Neural cell (in vitro differentiated cells): ENCODE measurements around the gene SLC25A30. TPM values are rescaled to one million over a fixed set of nuclear protein-coding genes. Genes with fewer than 3 reads are reported as not detected.

Experiments used
- H2AFZ ChIP-seq: fragments of 200-600, 300-800 bp; sonication (generic), shearing (Covaris generic); 2 replicates; pipeline ENCODE4 v1.6.0; 2014; ENCODE audit warnings: low read depth, mild to moderate bottlenecking, antibody characterized with exemption, low read length, moderate library complexity
- H3F3A ChIP-seq: fragments of 200-600 bp; shearing (Covaris generic); 2 replicates; pipeline ENCODE4 v1.6.1; 2016; ENCODE audit warnings: mild to moderate bottlenecking, moderate library complexity, mixed read lengths, antibody characterized with exemption, low read length; ENCODE audit not compliant: insufficient read depth, poor library complexity, severe bottlenecking
- H3K27ac ChIP-seq: fragments of 200-600, 300-800 bp; sonication (generic), shearing (Covaris generic); 2 replicates; pipeline ENCODE4 v1.5.1; 2014; ENCODE audit warnings: mild to moderate bottlenecking, low read length, moderate library complexity
- H3K27me3 ChIP-seq: fragments of 300-800, 200-600 bp; sonication (generic), shearing (Covaris generic); 2 replicates; pipeline ENCODE4 v1.6.0; 2014; ENCODE audit warnings: mild to moderate bottlenecking, low read depth, low read length, moderate library complexity; ENCODE audit not compliant: insufficient read depth
- H3K36me3 ChIP-seq: fragments of 300-800, 200-600 bp; sonication (generic), shearing (Covaris generic); 2 replicates; pipeline ENCODE4 v1.5.1; 2014; ENCODE audit warnings: mild to moderate bottlenecking, antibody characterized with exemption, low read length, moderate library complexity; ENCODE audit not compliant: insufficient read depth
- H3K4me2 ChIP-seq: fragments of 300-800, 200-600 bp; sonication (generic), shearing (Covaris generic); 2 replicates; pipeline ENCODE4 v1.6.0; 2014; ENCODE audit warnings: mild to moderate bottlenecking, low read length
- H3K4me3 ChIP-seq: fragments of 300-800, 200-600 bp; sonication (generic), shearing (Covaris generic); 2 replicates; pipeline ENCODE4 v1.5.1; 2014; ENCODE audit warnings: mild to moderate bottlenecking, low read length, moderate library complexity
- H3K79me2 ChIP-seq: fragments of 200-600 bp; shearing (Covaris generic); replicated peaks from 2 replicates; pipeline ENCODE4 v1.6.0; 2014; ENCODE audit warnings: mild to moderate bottlenecking, low read length, moderate library complexity; ENCODE audit not compliant: insufficient read depth
- H3K9ac ChIP-seq: fragments of 300-800, 200-600 bp; sonication (generic), shearing (Covaris generic); 2 replicates; pipeline ENCODE4 v1.6.1; 2016; ENCODE audit warnings: mild to moderate bottlenecking, low read length, mixed read lengths
- H3K9me2 ChIP-seq: fragments of 200-600 bp; shearing (Covaris generic); 2 replicates; pipeline ENCODE4 v1.6.1; 2016; ENCODE audit warnings: mild to moderate bottlenecking, low read length, mixed read lengths; ENCODE audit not compliant: insufficient read depth
- H3K9me3 ChIP-seq: fragments of 200-600, 300-800 bp; sonication (generic), shearing (Covaris generic); 2 replicates; pipeline ENCODE4 v1.6.1; 2016; ENCODE audit warnings: mild to moderate bottlenecking, mixed run types, low read length, moderate library complexity, mixed read lengths
- H4K20me1 ChIP-seq: fragments of 200-600 bp; shearing (Covaris generic); 2 replicates; pipeline ENCODE4 v1.6.1; 2016; ENCODE audit warnings: mild to moderate bottlenecking, mixed run types; ENCODE audit not compliant: insufficient read depth
- CTCF ChIP-seq: fragments of 450-650 bp; IDR thresholded peaks from 2 replicates; pipeline ENCODE4 v1.5.1; 2014; ENCODE audit warnings: antibody characterized with exemption, mild to moderate bottlenecking, moderate library complexity; ENCODE audit not compliant: poor library complexity, severe bottlenecking
- EP300 ChIP-seq: fragments of 450-650 bp; conservative IDR thresholded peaks from 2 replicates; pipeline ENCODE4 v1.6.1; 2014; ENCODE audit warnings: antibody characterized with exemption, mild to moderate bottlenecking, moderate library complexity; ENCODE audit not compliant: poor library complexity, severe bottlenecking
- EZH2 ChIP-seq: fragments of 200-600, 300-800 bp; shearing (Covaris generic), sonication (generic); IDR thresholded peaks from 2 replicates; pipeline ENCODE4 v1.6.1; 2014; ENCODE audit warnings: antibody characterized with exemption, low read length, borderline replicate concordance, mild to moderate bottlenecking; ENCODE audit not compliant: insufficient read depth, poor library complexity, severe bottlenecking
- MXI1 ChIP-seq: fragments of 450-650 bp; conservative IDR thresholded peaks from 2 replicates; pipeline ENCODE4 v1.6.1; 2014; ENCODE audit warnings: antibody characterized with exemption, mild to moderate bottlenecking; ENCODE audit not compliant: poor library complexity, severe bottlenecking
- POLR2AphosphoS5 ChIP-seq: IDR thresholded peaks from 2 replicates; pipeline ENCODE4 v1.6.1; 2012
- RAD21 ChIP-seq: fragments of 450-650 bp; conservative IDR thresholded peaks from 2 replicates; pipeline ENCODE4 v1.6.1; 2014; ENCODE audit warnings: antibody characterized with exemption, mild to moderate bottlenecking, moderate library complexity
- REST ChIP-seq: IDR thresholded peaks from 2 replicates; pipeline ENCODE4 v1.6.1; 2012; ENCODE audit warnings: borderline replicate concordance
- SMC3 ChIP-seq: fragments of 450-650 bp; conservative IDR thresholded peaks from 2 replicates; pipeline ENCODE4 v1.6.1; 2014; ENCODE audit warnings: antibody characterized with exemption, mild to moderate bottlenecking, moderate library complexity; ENCODE audit not compliant: poor library complexity
- TAF1 ChIP-seq: IDR thresholded peaks from 2 replicates; pipeline ENCODE4 v1.6.1; 2012; ENCODE audit warnings: low read depth
- polyA plus RNA-seq: library from polyadenylated mRNA; depleted of rRNA; stranded (reverse); fragments of >200 nt; gene quantifications from 2 replicates; pipeline ENCODE4 v1.2.3, GENCODE V29; 2014

The SLC25A30 gene
- polyA plus RNA-seq, 1 donor from 2014 or later, result 4.9 TPM

- Histone ChIP-seq H3K4me3 (no peak overlapping the region), H3K79me2 (no peaks in the 10 kb centered on the region), H3K27ac (no peak overlapping the region), H3K9me3 (no peaks in the 10 kb centered on the region), H3F3A (no peaks in the 10 kb centered on the region), H3K4me2 (no peak overlapping the region), H3K9me2 (no peaks in the 10 kb centered on the region), H3K36me3 (no peaks in the 10 kb centered on the region), H3K9ac (no peak overlapping the region), H4K20me1 (no peaks in the 10 kb centered on the region), H3K27me3 (no peaks in the 10 kb centered on the region), H2AFZ (no peak overlapping the region)
- TF ChIP-seq SMC3, result no peak
- no peak for TF ChIP-seq TAF1
- TF ChIP-seq CTCF, result no peak
Observed at GRCh38 chr13:45411631-45412030, 6.5 kb downstream of the SLC25A30 start.

- Histone ChIP-seq H3K27ac (no peak overlapping the region), H3F3A (no peaks in the 10 kb centered on the region), H3K9me2 (no peaks in the 10 kb centered on the region), H2AFZ (no peak overlapping the region), H3K27me3 (no peaks in the 10 kb centered on the region), H3K36me3 (no peaks in the 10 kb centered on the region), H3K79me2 (no peaks in the 10 kb centered on the region), H4K20me1 (no peaks in the 10 kb centered on the region), H3K9ac (no peak overlapping the region), H3K9me3 (no peaks in the 10 kb centered on the region), H3K4me3 (no peak overlapping the region), H3K4me2 (no peak overlapping the region)
- no peak for TF ChIP-seq EZH2
- no peak for TF ChIP-seq EP300
- TF ChIP-seq TAF1, result no peak
- no peak for TF ChIP-seq POLR2AphosphoS5
- no peak for TF ChIP-seq REST
- no peak for TF ChIP-seq RAD21
- TF ChIP-seq MXI1, result no peak
- TF ChIP-seq SMC3, result no peak
Observed at GRCh38 chr13:45411221-45411620, 7.0 kb downstream of the SLC25A30 start.

GRCh38 chr13:45410466-45410865 lies 7.7 kb downstream of the SLC25A30 start:
- no peaks in the 10 kb centered on the region for H3K36me3 ChIP-seq

More at GRCh38 chr13:45410466-45410865, 7.7 kb downstream of the SLC25A30 start:
- Histone ChIP-seq H3K9me3 (no peaks in the 10 kb centered on the region), H3K9ac (no peak overlapping the region), H3K9me2 (no peaks in the 10 kb centered on the region), H4K20me1 (no peaks in the 10 kb centered on the region), H3K27ac (no peak overlapping the region), H3F3A (no peaks in the 10 kb centered on the region), H3K4me3 (no peak overlapping the region), H3K4me2 (no peak overlapping the region), H3K27me3 (no peaks in the 10 kb centered on the region), H3K79me2 (no peaks in the 10 kb centered on the region), H2AFZ (no peak overlapping the region)
- TF ChIP-seq REST, result no peak
- no peak for TF ChIP-seq POLR2AphosphoS5
- TF ChIP-seq TAF1, result no peak
- TF ChIP-seq EP300, result no peak
- TF ChIP-seq EZH2, result no peak
- TF ChIP-seq CTCF, result no peak
- TF ChIP-seq MXI1, result no peak
- TF ChIP-seq SMC3, result no peak
- TF ChIP-seq RAD21, result no peak
